HEK293 (cell line): ENCODE results near the gene SVIL.

ENCODE experiments used
- IKZF3 ChIP-seq: fragments of 450-650 bp; IDR thresholded peaks from 2 replicates; pipeline ENCODE4 v1.5.0; 2018; ENCODE audit warnings: missing biosample characterization, mild to moderate bottlenecking, missing genetic modification characterization, moderate library complexity
- ZBTB1 ChIP-seq: fragments of 450-650 bp; formaldehyde crosslinking; IDR thresholded peaks from 2 replicates; pipeline ENCODE4 v1.5.1; 2016; ENCODE audit warnings: missing biosample characterization, missing genetic modification characterization
- ZNF555 ChIP-seq: fragments of 450-650 bp; formaldehyde crosslinking; conservative IDR thresholded peaks from 2 replicates; pipeline ENCODE4 v1.5.1; 2017; ENCODE audit warnings: missing biosample characterization, mild to moderate bottlenecking, missing genetic modification characterization, inconsistent platforms
- TF ChIP-seq, protein P1 (sequence below): fragments of 450-650 bp; formaldehyde crosslinking; IDR thresholded peaks from 2 replicates; pipeline ENCODE4 v1.5.1; 2016; ENCODE audit warnings: missing biosample characterization, missing genetic modification characterization

DNA sequence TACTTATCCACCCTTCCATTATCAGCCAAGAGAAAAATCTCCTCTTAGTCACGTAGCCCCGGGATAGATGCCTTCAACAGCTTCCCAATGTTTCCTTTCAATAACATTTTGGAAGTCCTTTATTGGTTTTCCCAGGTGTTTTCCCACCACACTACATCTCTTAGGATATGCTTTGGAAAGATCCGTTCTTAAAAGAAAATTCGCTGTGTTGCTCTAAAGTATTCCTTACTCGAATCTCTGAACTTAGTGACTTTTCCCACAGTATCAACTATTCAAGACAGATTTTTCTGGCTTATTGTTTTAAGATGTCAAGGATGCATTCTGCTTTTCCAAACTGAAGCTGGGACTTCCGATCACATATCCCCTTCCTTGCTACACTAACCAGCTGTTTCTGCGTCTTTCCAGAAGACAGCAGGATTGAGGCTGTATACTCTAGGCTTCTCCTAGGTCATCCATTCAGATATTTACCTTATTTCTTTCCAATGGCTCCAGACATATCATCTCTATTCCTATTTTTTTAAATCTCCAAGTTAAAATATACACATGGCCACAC lies 36.5 kb upstream of the SVIL start:
- TF ChIP-seq, protein P1, sequence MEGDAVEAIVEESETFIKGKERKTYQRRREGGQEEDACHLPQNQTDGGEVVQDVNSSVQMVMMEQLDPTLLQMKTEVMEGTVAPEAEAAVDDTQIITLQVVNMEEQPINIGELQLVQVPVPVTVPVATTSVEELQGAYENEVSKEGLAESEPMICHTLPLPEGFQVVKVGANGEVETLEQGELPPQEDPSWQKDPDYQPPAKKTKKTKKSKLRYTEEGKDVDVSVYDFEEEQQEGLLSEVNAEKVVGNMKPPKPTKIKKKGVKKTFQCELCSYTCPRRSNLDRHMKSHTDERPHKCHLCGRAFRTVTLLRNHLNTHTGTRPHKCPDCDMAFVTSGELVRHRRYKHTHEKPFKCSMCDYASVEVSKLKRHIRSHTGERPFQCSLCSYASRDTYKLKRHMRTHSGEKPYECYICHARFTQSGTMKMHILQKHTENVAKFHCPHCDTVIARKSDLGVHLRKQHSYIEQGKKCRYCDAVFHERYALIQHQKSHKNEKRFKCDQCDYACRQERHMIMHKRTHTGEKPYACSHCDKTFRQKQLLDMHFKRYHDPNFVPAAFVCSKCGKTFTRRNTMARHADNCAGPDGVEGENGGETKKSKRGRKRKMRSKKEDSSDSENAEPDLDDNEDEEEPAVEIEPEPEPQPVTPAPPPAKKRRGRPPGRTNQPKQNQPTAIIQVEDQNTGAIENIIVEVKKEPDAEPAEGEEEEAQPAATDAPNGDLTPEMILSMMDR (tag by site-specific recombination), result no peak
- TF ChIP-seq ZBTB1 (tag by site-specific recombination), result no peak
- no peak for TF ChIP-seq ZNF555
- no peak for TF ChIP-seq IKZF3
